K562 (cell line): Measurements from ENCODE around the gene GAP43. TPM values are rescaled to one million over a fixed set of nuclear protein-coding genes. Genes with fewer than 3 reads are reported as not detected.

ENCODE experiments used
- ATAC-seq: fragments of 200-7000 bp; cut with Tn5 transposase; 3 replicates; pipeline ENCODE4 v1.9.1; 2020; ENCODE audit warnings: moderate library complexity
- BruUV-seq: library from RNA; stranded (reverse); fragments of 400-500 nt; replicated peaks from 2 replicates; lab custom pipeline; 2021; lab: Mats Ljungman, UMichigan
- CTCF ChIA-PET: fragments of 300-600 bp; formaldehyde crosslinking; extraction: SDS; loops from one replicate; lab custom pipeline; 2021; ENCODE audit warnings: low intra/inter-chr PET ratio; lab: Yijun Ruan, JAX
- POLR2A ChIA-PET: fragments of 300-600, 350-650 bp; sonication (Branson Sonifier 250); formaldehyde crosslinking; extraction: SDS; loops from one replicate; lab custom pipeline; 2021; ENCODE audit warnings: antibody characterized with exemption, inconsistent platforms; lab: Yijun Ruan, JAX
- DNase-seq, 4 experiments: peaks; one replicate each; pipeline versions ENCODE4 v3.0.0 to v3.0.0-alpha.2; 2011 to 2018; ENCODE audit warnings: low spot score in 3 of 4, mixed read lengths in 3 of 4; ENCODE audit errors: extremely low read depth in 1 of 4
- FAIRE-seq: peaks from 2 replicates; lab custom pipeline; 2011; peaks lifted over from hg19 to GRCh38; lab: Jason Lieb, UNC
- H2AFZ ChIP-seq: 2 replicates; pipeline ENCODE4 v1.6.0; 2011; ENCODE audit warnings: low read depth, low read length, control low read depth, inconsistent platforms
- H3K27ac ChIP-seq: fragments of 200-600 bp; 3 replicates; pipeline ENCODE4 v1.8.0; 2011; ENCODE audit warnings: low read depth, mild to moderate bottlenecking, control low read depth, inconsistent platforms, low read length, moderate library complexity, mixed read lengths; ENCODE audit errors: extremely low read depth
- H3K27me3 ChIP-seq, 2 experiments: fragments of 300-600 bp in 1 of 2; 2 replicates in 1 of 2; 3 replicates in 1 of 2; pipeline versions ENCODE4 v1.6.0 to v1.8.0; 2011; ENCODE audit warnings: inconsistent platforms in 2 of 2, low read length in 2 of 2, mild to moderate bottlenecking in 1 of 2, mixed read lengths in 1 of 2, moderate library complexity in 1 of 2; ENCODE audit not compliant: control insufficient read depth in 2 of 2, insufficient read depth in 2 of 2
- H3K36me3 ChIP-seq: fragments of 300-600 bp; 3 replicates; pipeline ENCODE4 v1.8.0; 2011; ENCODE audit warnings: mild to moderate bottlenecking, low read length, inconsistent platforms; ENCODE audit not compliant: control insufficient read depth, insufficient read depth
- H3K4me1 ChIP-seq, 2 experiments: fragments of 200-600 bp in 1 of 2; replicated peaks in 1 of 2; 2 replicates in 1 of 2; 3 replicates in 1 of 2; pipeline versions ENCODE4 v1.5.1 to v1.8.0; 2011; ENCODE audit warnings: inconsistent platforms in 2 of 2, low read length in 2 of 2, mild to moderate bottlenecking in 1 of 2, mixed read lengths in 1 of 2, moderate library complexity in 1 of 2; ENCODE audit not compliant: control insufficient read depth in 2 of 2, insufficient read depth in 2 of 2
- H3K4me2 ChIP-seq: 2 replicates; pipeline ENCODE4 v1.6.1; 2011; ENCODE audit warnings: low read length, control low read depth, inconsistent platforms, mixed read lengths; ENCODE audit not compliant: insufficient read depth
- H3K4me3 ChIP-seq: fragments of 200-600 bp; sonication (generic), shearing (Covaris generic); 2 replicates; pipeline ENCODE4 v1.5.1; 2016; ENCODE audit warnings: control low read depth, inconsistent platforms
- H3K79me2 ChIP-seq: fragments of 200-600 bp; 3 replicates; pipeline ENCODE4 v1.8.0; 2011; ENCODE audit warnings: low read length, inconsistent platforms; ENCODE audit not compliant: control insufficient read depth, insufficient read depth
- H3K9ac ChIP-seq, 2 experiments: 2 replicates each; pipeline versions ENCODE4 v1.6.0 to v1.6.1; 2011; ENCODE audit warnings: low read depth in 2 of 2, low read length in 2 of 2, control low read depth in 1 of 2, inconsistent platforms in 1 of 2, mild to moderate bottlenecking in 1 of 2, mixed read lengths in 1 of 2; ENCODE audit not compliant: insufficient read depth in 1 of 2
- H3K9me1 ChIP-seq: one replicate; pipeline ENCODE4 v1.6.0; 2011; ENCODE audit warnings: inconsistent platforms, mild to moderate bottlenecking, low read length, moderate library complexity; ENCODE audit not compliant: control insufficient read depth, insufficient read depth
- H3K9me3 ChIP-seq: replicated peaks from 2 replicates; pipeline ENCODE4 v1.5.1; 2011; ENCODE audit warnings: low read depth, low read length, inconsistent platforms; ENCODE audit not compliant: control insufficient read depth, insufficient read depth
- H4K20me1 ChIP-seq: replicated peaks from 2 replicates; pipeline ENCODE4 v1.6.1; 2011; ENCODE audit warnings: low read length, inconsistent platforms, mixed read lengths; ENCODE audit not compliant: control insufficient read depth, insufficient read depth
- CHD1 ChIP-seq: fragments of 200-600 bp; sonication (generic); IDR thresholded peaks from one replicate; pipeline ENCODE4 v1.6.1; 2012; ENCODE audit warnings: mild to moderate bottlenecking, moderate library complexity, low read length, inconsistent platforms
- FOSL1 ChIP-seq: fragments of 200-800 bp; sonication (Bioruptor generic); conservative IDR thresholded peaks from 2 replicates; pipeline ENCODE4 v1.6.1; 2016; ENCODE audit warnings: missing genetic modification characterization, missing compliant biosample characterization
- NFE2L1 ChIP-seq: fragments of 450-650 bp; IDR thresholded peaks from 2 replicates; pipeline ENCODE4 v1.6.1; 2016; ENCODE audit warnings: missing genetic modification characterization, low read depth, mild to moderate bottlenecking, missing compliant biosample characterization, moderate library complexity, borderline replicate concordance
- POLR2AphosphoS2 ChIP-seq: IDR thresholded peaks from 2 replicates; pipeline ENCODE4 v1.6.1; 2012; ENCODE audit warnings: low read length, improper control_type of control experiment
- SNIP1 ChIP-seq: fragments of 450-650 bp; IDR thresholded peaks from 2 replicates; pipeline ENCODE4 v1.7.1; 2017; ENCODE audit warnings: low read depth, mild to moderate bottlenecking
- ZNF165 ChIP-seq: fragments of 250-450 bp; sonication (Bioruptor Pico); IDR thresholded peaks from 2 replicates; pipeline ENCODE4 v1.4.0; 2020; ENCODE audit warnings: borderline replicate concordance
- ZNF707 ChIP-seq: fragments of 250-450 bp; sonication (Bioruptor Pico); conservative IDR thresholded peaks from 2 replicates; pipeline ENCODE4 v1.8.0; 2022; ENCODE audit warnings: inconsistent platforms, mild to moderate bottlenecking, moderate library complexity
- WGBS: fragments of 100-300 bp; shearing (Covaris generic); methylation state at CpG from one replicate; pipeline ENCODE4 v1.1.6; 2016; ENCODE audit warnings: low coverage, mixed read lengths; ENCODE audit not compliant: insufficient coverage; ENCODE audit errors: missing lambda C conversion rate; 5-methylcytosine and 5-hydroxymethylcytosine counted together
- in situ Hi-C: fragments of 300-500 bp; cut with MboI; formaldehyde crosslinking; loops from 4 replicates; pipeline ENCODE4 v1.15.0; 2018; ENCODE audit warnings: inconsistent platforms, mixed read lengths
- intact Hi-C: fragments of 100-400 bp; cut with micrococcal nuclease; formaldehyde crosslinking; loops from 2 replicates; pipeline ENCODE4 v1.14.2; 2022
- polyA plus RNA-seq, 8 experiments: library from polyadenylated mRNA; depleted of rRNA in 4 of 8; stranded (reverse) in 5 of 8; unstranded in 3 of 8; fragments of >200 nt; fragmentation: Nextera tagmentation in 2 of 8; fragmentation: Illumina TruSeq in 1 of 8; extraction: Ambion mirVana in 2 of 8; extraction: Trizol in 1 of 8; gene quantifications; 2 replicates each; pipeline versions ENCODE4 v1.2.1 to v1.2.3, GENCODE V29; 2011 to 2014; ENCODE audit warnings: inconsistent platforms in 1 of 8, missing spikeins in 1 of 8
- total RNA-seq, 7 experiments: library from RNA; depleted of rRNA in 6 of 7; stranded (reverse); fragments of >200 nt in 6 of 7; fragmentation: Illumina TruSeq in 2 of 7; extraction: Trizol in 2 of 7; gene quantifications; 2 replicates each; pipeline versions ENCODE4 v1.2.1 to v1.2.3, GENCODE V29; 2011 to 2021; ENCODE audit warnings: low replicate concordance in 1 of 7
- TF ChIP-seq, protein P1 (sequence below): fragments of 450-650 bp; IDR thresholded peaks from 2 replicates; pipeline ENCODE4 v1.6.1; 2016; ENCODE audit warnings: low read depth

Gene GAP43
- total and polyA plus RNA-seq, 9 of the 15 experiments (the other 6 are each of a cell fraction or from before 2014, with no cell fraction given) = 0.04 to 0.11 (median 0.09) TPM; not detected in 6

GRCh38 chr3:115766587-115767482 is 143.5 kb downstream of the GAP43 start (continued):
- TF ChIP-seq NFE2L1 (tag) (peak; percentile 5; the same call in 1 of the 2 replicates), FOSL1 (tag) (peak; percentile 64)

DNA sequence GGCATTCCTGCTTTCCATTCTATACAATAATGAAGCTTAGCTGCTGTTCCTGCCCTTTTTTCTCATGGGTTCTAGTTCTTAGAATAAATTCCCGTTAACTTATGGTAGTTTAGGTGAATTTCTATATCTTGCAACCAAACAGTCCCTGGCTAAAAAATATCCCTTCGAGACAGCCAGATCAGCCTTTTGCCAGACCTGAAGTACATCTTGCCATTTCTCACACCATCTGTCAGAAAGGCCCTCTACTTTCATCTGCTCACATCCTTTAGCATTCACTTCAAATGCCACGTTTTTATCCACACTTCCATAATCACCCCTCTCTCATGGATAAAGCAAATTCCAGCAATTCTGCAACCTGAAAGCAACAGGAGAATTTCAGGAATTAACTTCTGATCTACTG is 145.4 kb downstream of the GAP43 start:
- no peak for ATAC-seq
- Histone ChIP-seq H3K4me1 (peaks cover 0 to 4% of the 10 kb centered on the region in 2 experiments; a peak in 2 of 5 replicates), H3K9me1 (no peaks in the 10 kb centered on the region), H3K27ac (no peak overlapping the region), H3K79me2 (no peaks in the 10 kb centered on the region), H2AFZ (no peak overlapping the region), H3K9ac (no peak overlapping the region), H3K4me2 (no peak overlapping the region), H4K20me1 (no peaks in the 10 kb centered on the region), H3K27me3 (no peaks in the 10 kb centered on the region), H3K4me3 (no peak overlapping the region), H3K9me3 (no peaks in the 10 kb centered on the region), H3K36me3 (no peaks in the 10 kb centered on the region)
- no TSS peak for BruUV-seq
- ChIA-PET CTCF (no interaction called here), POLR2A (no interaction called here)
- no peak for FAIRE-seq
- intact Hi-C loops = no loop called here
- no peak for DNase-seq
- 6% methylated on average over 2 of the region's 3 CpGs for WGBS
- in situ Hi-C loops = no loop called here
- TF ChIP-seq SNIP1 = no peak
- TF ChIP-seq, protein P1, sequence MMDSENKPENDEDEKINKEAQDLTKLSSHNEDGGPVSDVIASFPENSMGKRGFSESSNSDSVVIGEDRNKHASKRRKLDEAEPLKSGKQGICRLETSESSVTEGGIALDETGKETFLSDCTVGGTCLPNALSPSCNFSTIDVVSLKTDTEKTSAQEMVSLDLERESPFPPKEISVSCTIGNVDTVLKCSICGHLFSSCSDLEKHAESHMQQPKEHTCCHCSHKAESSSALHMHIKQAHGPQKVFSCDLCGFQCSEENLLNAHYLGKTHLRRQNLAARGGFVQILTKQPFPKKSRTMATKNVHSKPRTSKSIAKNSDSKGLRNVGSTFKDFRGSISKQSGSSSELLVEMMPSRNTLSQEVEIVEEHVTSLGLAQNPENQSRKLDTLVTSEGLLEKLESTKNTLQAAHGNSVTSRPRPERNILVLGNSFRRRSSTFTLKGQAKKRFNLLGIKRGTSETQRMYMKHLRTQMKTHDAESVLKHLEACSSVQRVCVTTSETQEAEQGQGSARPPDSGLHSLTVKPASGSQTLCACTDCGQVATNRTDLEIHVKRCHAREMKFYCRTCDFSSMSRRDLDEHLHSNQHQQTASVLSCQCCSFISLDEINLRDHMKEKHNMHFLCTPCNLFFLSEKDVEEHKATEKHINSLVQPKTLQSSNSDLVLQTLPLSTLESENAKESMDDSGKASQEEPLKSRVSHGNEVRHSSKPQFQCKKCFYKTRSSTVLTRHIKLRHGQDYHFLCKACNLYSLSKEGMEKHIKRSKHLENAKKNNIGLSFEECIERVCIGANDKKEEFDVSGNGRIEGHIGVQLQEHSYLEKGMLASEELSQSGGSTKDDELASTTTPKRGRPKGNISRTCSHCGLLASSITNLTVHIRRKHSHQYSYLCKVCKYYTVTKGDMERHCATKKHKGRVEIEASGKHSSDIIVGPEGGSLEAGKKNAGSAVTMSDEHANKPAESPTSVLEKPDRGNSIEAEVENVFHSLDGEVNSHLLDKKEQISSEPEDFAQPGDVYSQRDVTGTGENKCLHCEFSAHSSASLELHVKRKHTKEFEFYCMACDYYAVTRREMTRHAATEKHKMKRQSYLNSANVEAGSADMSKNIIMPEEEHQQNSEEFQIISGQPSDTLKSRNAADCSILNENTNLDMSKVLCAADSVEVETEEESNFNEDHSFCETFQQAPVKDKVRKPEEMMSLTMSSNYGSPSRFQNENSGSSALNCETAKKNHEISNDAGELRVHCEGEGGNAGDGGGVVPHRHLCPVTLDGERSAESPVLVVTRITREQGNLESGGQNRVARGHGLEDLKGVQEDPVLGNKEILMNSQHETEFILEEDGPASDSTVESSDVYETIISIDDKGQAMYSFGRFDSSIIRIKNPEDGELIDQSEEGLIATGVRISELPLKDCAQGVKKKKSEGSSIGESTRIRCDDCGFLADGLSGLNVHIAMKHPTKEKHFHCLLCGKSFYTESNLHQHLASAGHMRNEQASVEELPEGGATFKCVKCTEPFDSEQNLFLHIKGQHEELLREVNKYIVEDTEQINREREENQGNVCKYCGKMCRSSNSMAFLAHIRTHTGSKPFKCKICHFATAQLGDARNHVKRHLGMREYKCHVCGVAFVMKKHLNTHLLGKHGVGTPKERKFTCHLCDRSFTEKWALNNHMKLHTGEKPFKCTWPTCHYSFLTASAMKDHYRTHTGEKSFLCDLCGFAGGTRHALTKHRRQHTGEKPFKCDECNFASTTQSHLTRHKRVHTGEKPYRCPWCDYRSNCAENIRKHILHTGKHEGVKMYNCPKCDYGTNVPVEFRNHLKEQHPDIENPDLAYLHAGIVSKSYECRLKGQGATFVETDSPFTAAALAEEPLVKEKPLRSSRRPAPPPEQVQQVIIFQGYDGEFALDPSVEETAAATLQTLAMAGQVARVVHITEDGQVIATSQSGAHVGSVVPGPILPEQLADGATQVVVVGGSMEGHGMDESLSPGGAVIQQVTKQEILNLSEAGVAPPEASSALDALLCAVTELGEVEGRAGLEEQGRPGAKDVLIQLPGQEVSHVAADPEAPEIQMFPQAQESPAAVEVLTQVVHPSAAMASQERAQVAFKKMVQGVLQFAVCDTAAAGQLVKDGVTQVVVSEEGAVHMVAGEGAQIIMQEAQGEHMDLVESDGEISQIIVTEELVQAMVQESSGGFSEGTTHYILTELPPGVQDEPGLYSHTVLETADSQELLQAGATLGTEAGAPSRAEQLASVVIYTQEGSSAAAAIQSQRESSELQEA = no peak
- TF ChIP-seq ZNF165 (CRISPR knock-in tag) = no peak
- no peak for TF ChIP-seq POLR2AphosphoS2
- no peak for TF ChIP-seq ZNF707 (CRISPR knock-in tag)
- TF ChIP-seq CHD1 = no peak
